Fibroblast of lung (primary cell): ENCODE measurements around the gene PKIG.

Experiments
- CTCF ChIP-seq, 2 donors: IDR thresholded peaks in 1 of 2; conservative IDR thresholded peaks in 1 of 2; 1 replicate in 1 of 2; 2 replicates in 1 of 2; pipeline ENCODE4 v1.5.1; 2011 to 2012; ENCODE audit warnings: low read length in 2 of 2, control low read depth in 1 of 2, inconsistent platforms in 1 of 2, low read depth in 1 of 2, mild to moderate bottlenecking in 1 of 2
- EZH2 ChIP-seq: IDR thresholded peaks from 2 replicates; pipeline ENCODE4 v1.5.1; 2012; ENCODE audit warnings: low read length, control low read depth, mild to moderate bottlenecking; ENCODE audit errors: missing control alignments

GRCh38 chr20:44536175-44536574, 46.2 kb upstream of the PKIG start:
- TF ChIP-seq CTCF (conservative IDR thresholded peaks at IDR 0.05 in 1 of 2, IDR thresholded peaks at IDR 0.05 in 1 of 2; ENCODE audit: low read depth in 1 of 2, low read length in 2 of 2), result no peak
- TF ChIP-seq EZH2, result no peak
